Mammary epithelial cell (primary cell): ENCODE data around the gene CA10.

ENCODE experiments used
- EZH2 ChIP-seq: IDR thresholded peaks from 2 replicates; pipeline ENCODE4 v1.6.1; 2012; ENCODE audit warnings: low read length, inconsistent platforms, borderline replicate concordance
- TF ChIP-seq, protein P1 (sequence below), 2 donors: IDR thresholded peaks in 1 of 2; conservative IDR thresholded peaks in 1 of 2; 2 replicates each; pipeline ENCODE4 v1.5.1; 2011 to 2012; ENCODE audit warnings: inconsistent platforms in 2 of 2, low read length in 2 of 2, mild to moderate bottlenecking in 2 of 2, control low read depth in 1 of 2, low read depth in 1 of 2; ENCODE audit not compliant: insufficient read depth in 1 of 2; ENCODE audit errors: extremely low read depth in 1 of 2

DNA sequence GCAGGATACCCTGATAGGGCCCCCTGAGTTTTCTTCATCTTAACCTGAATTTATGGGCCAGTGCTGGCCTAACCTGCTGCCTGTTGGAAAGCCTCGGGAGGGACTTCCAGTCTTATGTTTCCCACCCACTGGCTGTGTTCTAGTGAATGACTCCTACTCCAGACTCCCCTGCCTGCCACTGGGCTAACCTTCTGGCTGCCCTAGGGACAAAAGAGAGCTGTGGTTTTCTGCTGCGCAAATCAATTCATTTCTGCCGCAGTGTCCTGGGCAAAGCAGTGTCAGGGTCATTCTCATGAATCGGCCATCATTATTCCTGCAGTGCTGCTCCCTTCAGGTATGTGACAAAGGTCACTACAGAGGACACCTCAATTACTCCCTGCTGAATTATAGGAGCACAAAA lies 512.0 kb downstream of the CA10 start:
- TF ChIP-seq EZH2: no peak
- TF ChIP-seq, protein P1, sequence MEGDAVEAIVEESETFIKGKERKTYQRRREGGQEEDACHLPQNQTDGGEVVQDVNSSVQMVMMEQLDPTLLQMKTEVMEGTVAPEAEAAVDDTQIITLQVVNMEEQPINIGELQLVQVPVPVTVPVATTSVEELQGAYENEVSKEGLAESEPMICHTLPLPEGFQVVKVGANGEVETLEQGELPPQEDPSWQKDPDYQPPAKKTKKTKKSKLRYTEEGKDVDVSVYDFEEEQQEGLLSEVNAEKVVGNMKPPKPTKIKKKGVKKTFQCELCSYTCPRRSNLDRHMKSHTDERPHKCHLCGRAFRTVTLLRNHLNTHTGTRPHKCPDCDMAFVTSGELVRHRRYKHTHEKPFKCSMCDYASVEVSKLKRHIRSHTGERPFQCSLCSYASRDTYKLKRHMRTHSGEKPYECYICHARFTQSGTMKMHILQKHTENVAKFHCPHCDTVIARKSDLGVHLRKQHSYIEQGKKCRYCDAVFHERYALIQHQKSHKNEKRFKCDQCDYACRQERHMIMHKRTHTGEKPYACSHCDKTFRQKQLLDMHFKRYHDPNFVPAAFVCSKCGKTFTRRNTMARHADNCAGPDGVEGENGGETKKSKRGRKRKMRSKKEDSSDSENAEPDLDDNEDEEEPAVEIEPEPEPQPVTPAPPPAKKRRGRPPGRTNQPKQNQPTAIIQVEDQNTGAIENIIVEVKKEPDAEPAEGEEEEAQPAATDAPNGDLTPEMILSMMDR (conservative IDR thresholded peaks at IDR 0.05 in 1 of 2, IDR thresholded peaks at IDR 0.05 in 1 of 2; ENCODE audit: extremely low read depth in 1 of 2, insufficient read depth in 1 of 2, low read depth in 1 of 2, low read length in 2 of 2): no peak
